GM10266 (cell line): ENCODE measurements around the gene TPPP2.
"Not testable (repeated sequence)": the region's sequence is repeated elsewhere in the genome, so short reads cannot be mapped to it uniquely, and the experiment has no call there.

ENCODE experiments used
- DNase-seq: peaks from one replicate; pipeline ENCODE4 v3.0.0; 2012; ENCODE audit errors: extremely low spot score
- TF ChIP-seq, protein P1 (sequence below): IDR thresholded peaks from 2 replicates; pipeline ENCODE4 v1.5.1; 2012; ENCODE audit warnings: mild to moderate bottlenecking, low read depth; ENCODE audit not compliant: control insufficient read depth, insufficient read depth; ENCODE audit errors: missing control alignments

The TPPP2 gene

GRCh38 chr14:21029917-21030316 lies at the start of gene TPPP2:
TSS of gene TPPP2 (plus strand) at chr14:21030217. CDS start at chr14:21030582, 365 bp downstream.
- no peak for DNase-seq
- TF ChIP-seq, protein P1, sequence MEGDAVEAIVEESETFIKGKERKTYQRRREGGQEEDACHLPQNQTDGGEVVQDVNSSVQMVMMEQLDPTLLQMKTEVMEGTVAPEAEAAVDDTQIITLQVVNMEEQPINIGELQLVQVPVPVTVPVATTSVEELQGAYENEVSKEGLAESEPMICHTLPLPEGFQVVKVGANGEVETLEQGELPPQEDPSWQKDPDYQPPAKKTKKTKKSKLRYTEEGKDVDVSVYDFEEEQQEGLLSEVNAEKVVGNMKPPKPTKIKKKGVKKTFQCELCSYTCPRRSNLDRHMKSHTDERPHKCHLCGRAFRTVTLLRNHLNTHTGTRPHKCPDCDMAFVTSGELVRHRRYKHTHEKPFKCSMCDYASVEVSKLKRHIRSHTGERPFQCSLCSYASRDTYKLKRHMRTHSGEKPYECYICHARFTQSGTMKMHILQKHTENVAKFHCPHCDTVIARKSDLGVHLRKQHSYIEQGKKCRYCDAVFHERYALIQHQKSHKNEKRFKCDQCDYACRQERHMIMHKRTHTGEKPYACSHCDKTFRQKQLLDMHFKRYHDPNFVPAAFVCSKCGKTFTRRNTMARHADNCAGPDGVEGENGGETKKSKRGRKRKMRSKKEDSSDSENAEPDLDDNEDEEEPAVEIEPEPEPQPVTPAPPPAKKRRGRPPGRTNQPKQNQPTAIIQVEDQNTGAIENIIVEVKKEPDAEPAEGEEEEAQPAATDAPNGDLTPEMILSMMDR = no peak

DNA sequence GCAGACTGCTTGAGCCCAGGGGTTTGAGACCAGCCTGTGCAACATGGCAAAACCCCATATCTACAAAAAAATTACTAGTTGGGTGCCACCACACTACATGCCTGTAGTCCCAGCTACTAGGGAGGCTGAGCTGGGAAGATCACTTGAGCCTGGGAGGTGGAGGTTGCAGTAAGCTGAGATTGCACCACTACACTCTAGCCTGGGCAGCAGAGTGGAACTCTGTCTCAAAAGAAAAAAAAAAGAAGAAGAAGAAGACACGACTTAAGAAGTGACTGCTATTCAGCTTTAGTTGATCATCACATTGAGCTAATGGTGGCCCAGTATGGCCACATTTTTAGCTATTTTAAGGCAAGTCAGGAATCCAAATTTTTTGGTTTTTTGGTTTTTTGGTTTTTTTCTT lies 49.1 kb upstream of the TPPP2 start:
- DNase-seq = no peak

GRCh38 chr14:20982646-20983369 lies 47.2 kb upstream of the TPPP2 start:
- TF ChIP-seq, protein P1 = no peak
- no peak for DNase-seq

More for the DNA sequence above, 49.1 kb upstream of the TPPP2 start:
- TF ChIP-seq, protein P1 = no peak

DNA sequence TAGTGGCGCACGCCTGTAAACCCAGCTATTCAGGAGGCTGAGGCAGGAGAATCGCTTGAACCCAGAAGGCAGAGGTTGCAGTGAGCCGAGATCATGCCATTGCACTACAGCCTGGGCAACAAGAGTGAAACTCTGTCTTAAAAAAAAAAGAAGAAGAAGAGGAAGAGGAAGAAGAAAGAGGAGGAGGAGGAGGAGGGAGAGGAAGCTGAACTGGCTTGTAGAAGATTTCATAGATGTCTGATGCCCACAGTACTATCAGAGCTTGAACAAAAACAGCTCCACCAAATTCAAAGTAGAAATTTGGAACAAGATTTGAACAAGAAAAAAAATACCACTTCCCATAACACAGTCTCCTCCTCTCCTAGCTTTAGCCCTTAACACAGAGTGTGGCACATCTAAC lies 44.4 kb upstream of the TPPP2 start:
- not testable (repeated sequence) for DNase-seq

GRCh38 chr14:20986811-20987210 lies 43.2 kb upstream of the TPPP2 start:
- TF ChIP-seq, protein P1 = no peak
- DNase-seq = no peak

DNA sequence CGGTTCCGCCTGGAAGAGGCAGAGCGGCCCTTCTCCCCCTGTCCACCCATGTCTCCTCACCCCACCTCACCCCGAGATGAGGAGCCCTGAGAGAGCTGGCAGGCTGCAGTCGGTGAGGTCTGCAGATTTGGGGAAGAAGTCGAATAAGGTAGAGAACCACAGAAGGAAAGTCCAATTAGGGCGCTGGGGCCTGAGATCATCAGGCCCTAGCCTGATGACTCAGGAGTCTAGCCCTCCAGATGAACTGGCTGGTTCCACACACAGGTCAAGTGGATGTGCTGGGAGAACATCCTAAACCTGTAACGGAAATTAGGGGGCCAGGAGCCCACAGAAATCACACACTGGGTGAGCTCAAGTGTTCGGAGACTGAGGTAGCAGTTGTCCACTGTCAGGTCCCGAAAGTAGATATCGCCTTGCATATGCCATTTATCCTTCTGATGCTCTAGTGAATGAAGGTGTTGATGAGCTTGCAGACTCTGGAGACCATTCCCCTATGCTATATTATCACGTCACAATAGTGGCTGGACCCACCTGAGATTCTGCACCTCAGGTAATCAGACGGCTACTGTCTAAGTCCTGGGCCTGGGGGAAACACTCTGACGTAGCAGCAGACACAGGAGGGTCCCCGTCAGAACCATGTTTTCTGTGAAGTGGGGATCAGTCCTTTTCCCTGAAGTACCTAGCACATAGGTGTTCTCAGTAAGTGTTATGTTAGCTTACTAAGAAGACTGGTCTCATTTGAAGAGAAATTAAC lies 41.1 kb upstream of the TPPP2 start:
- TF ChIP-seq, protein P1 = no peak
- no peak for DNase-seq

DNA sequence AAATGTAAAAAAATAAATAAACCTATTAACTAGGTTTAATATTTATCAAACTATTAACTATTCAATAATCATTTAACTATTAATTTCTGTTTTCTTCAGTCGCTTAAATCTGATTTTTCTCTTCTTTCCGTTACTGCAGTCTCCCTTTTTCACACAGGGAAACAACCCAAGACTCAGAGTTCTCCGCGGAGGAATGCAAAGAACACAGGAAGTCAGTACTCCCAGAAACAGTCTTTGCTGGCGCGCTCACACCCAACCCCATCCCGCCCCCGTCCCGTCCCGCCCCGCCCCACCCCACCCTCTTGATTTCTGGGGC lies 40.6 kb upstream of the TPPP2 start:
- TF ChIP-seq, protein P1 = no peak
- DNase-seq = no peak
